Measurements from ENCODE around the gene CACHD1.
"Not testable (repeated sequence)": the region's sequence is repeated elsewhere in the genome, so short reads cannot be mapped to it uniquely, and the experiment has no call there.

CACHD1 gene

DNA sequence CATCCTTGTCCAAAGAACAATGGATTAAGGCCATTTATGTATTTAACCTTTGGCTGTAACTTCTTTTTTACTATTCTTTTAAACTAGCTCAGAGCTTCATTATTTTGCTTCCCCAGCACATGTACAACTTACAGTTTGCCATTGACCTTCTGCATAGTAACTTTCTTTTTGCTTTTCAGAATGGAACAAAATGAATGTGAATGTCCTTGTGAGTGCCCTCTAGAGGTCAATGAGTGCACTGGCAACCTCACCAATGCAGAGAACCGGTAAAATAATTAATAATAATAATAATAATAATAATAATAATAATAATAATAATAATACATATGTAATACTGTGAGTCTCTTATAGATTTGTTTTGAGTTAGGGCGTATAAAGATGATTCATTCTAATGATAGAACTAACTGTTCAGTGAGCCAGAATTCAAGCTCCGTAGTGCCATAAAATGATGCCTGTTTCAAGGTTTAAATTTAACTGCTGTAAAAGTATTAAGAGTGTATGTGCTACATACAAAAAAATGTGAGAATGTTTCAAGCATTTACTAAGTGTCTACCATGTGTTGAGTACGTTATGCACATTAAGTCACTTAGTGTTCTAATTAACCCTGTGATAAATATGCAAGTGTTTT is 205.9 kb downstream of the CACHD1 start:
- DNase-seq: no peak

DNA sequence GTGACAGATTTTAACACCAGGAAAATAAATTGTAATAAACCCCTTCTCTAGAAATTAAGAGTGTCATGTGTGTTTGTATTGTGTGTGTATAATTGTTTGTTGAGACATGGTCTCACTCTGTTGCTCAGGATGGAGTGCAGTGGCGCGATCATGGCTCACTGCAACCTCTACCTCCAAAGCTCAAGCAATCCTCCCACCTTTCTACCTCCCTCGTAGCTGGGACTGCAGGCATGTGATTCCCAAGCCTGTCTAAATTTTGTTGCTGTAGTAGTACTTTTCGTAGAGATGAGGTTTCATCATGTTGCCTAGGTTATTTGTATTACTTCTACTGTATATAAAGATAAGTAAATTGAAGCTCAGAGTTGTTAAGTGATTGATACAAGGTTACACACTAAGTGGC is 206.5 kb downstream of the CACHD1 start:
- no peak for DNase-seq

DNA sequence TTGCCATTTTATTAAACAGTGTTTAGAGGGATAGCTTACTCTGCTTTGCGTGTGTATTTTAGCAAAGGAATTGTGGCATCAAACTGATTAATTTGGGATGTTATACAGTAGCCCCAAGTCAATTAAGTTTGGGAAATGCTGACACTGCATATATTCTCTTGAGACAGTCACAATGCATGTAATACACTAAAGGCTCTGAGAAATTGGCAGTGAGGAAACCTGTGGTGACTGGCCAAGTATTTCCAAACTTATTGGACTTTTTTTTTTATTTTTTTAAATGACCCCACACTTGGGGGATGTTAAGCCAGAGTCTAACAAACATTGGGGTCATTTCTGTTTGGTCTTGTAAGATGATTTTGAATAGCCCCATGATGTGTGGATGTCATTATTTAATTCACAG is 207.6 kb downstream of the CACHD1 start:
- DNase-seq: no peak

DNA sequence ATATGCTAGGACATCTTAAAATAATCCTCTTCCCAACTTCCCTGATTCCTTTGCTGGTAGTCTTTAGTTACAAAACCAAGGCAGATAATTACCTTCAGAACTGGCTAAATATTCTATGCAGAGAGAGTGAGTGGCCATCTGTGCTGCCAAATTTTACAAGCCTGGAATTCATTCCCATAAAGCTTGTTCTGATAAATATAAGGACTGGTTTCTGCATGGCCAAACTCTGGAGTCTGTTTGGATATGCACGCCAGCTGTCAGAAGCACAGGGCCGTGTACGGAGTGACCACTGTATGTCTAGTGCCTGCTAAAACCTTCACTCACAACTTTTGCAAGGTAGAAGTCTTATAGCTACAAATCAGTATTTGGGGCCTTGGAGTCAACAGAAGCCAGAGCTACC is 208.4 kb downstream of the CACHD1 start:
- no peak for DNase-seq

DNA sequence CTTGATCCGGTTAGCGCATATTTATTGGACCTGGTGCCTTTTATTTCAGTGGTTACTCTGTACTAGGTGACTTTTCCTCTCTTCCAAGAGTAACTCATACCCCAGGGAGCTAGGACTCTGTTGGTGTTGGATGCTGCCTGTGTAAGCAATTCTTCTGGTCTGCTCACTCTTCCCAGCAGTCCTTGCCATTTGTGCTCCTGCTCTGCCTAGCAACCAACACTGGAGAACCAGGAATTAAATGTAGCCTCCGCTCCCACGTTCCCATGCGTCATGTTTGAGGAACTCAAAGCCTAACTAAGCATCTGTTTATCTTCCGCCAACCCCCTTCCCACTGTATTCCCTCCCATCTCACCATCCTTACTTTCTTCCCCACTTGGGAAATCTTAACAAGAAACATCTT is 209.2 kb downstream of the CACHD1 start:
- DNase-seq: no peak

DNA sequence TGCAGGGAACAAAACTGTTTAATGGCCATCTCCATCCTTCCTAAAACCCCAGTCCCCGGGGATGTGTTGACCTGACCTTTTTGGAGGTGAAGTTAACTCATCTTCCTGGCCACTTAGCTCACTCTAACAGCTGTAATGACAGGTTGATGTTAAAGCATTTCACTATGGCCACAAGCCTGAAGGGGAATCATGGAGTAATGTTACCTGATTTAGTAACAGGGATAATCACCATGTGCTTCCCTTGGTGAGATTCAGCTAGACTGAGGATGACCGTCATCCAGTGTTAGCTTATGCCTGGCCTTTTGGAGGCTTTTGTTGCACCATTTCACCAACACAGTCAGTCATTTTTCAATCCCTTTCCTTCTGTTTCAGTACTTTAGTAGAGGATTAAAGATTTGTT is 210.7 kb downstream of the CACHD1 start:
- no peak for DNase-seq

DNA sequence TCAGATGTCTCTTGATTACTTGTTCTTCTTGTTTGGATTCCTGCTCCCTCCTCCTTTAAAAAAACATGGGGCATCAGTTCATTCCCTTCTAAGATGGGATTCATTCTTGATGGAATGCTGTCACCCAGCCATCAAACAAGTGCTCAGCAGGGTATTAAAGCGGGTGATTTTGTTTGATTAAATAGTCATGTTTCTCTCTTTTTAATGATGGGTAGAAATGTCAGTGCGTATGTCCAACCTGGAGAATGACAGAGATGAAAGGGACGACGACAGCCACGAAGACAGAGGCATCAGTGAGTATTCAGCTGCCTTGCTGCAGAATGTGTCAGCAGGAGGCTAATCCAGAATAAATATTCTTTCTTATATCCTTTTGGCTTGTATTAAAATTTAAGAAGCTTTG is 211.1 kb downstream of the CACHD1 start:
- DNase-seq: no peak

DNA sequence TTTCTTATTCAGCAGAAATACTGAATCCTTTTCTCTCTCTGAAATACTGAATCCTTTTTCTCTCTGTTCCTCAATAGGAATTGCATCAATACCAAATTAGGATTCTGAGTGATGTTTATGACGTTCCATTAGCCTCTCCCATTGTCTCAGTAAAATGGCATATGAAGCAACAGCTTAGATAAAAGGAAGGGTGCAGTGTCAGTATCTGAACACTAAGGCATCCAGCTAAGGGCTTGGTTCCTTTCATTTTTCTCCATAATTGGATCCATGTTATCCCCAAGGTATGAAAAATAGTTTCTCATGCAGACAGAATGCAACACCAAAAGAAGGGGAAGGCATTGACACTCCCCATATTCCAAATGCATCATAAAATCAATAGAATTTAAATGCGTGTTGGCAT is 213.5 kb downstream of the CACHD1 start:
- DNase-seq: no peak

DNA sequence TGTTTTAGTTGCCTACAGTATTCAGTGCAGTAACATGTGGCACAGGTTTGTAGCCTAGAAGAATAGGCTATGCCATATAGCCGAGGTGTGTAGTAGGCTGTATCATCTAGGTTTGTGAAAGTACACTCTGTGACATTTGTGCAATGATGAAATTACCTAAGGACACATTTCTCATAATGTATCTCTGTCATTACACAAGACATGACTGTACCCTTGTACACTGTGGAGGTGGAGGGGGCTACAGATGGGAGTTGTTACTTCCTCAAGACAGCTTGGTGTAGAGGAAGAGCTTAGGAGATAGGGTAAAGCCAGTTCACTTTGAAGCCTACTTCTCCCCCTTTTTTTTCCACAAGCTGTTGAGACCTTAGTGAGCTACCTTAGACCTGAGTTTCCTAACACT is 215.3 kb downstream of the CACHD1 start:
- DNase-seq: no peak

GRCh38 chr1:64685765-64686341 is 215.9 kb downstream of the CACHD1 start:
- no peak for DNase-seq

GRCh38 chr1:64686828-64687724 is 217.1 kb downstream of the CACHD1 start:
- peak; percentile 6 for DNase-seq

- DNase-seq: no peak
These were observed 217.9 kb downstream of the CACHD1 start for GRCh38 chr1:64687725-64688327.

DNA sequence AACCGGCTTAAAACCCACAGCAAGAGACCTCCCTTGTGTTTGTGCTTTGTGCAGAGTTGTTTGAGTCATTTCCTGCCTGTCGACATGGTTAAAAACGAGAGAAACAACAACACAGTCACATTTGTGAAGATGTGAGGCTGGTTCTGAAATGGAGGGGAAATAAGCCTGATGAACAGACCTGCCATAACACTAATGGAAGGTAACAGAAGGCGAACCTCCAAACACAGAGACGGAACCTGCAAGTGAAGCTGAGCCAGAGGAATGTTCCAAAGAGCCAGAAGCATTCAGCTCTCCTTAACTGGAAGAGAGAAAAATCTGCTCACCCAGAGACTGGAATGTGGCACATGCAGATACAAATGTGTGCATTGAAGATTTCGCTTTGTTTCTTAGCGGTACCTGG is 221.7 kb downstream of the CACHD1 start:
- no peak for DNase-seq

DNA sequence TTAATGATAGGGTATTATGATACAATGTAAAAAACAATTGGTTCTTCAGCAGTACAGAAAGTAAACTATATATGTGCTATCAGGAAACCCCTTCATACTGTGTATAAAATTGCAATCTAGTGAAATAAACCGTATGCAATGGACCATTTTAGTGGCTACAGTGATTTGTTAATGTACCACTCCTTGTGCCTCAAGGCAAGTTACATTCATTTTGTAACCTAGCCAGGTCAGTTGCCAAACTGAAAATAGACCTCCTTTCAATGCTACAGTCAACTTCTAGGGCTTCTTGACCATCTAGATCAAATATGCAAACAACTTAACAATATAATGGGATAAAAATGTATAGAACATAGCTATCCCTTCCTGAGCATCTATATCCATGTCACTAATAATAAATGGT is 223.0 kb downstream of the CACHD1 start:
- DNase-seq: no peak

- no peak for DNase-seq
These were observed 223.5 kb downstream of the CACHD1 start for GRCh38 chr1:64693406-64693805.

- no peak for DNase-seq
These were observed 226.9 kb downstream of the CACHD1 start for GRCh38 chr1:64696879-64697278.

- no peak for DNase-seq
These were observed 229.4 kb downstream of the CACHD1 start for GRCh38 chr1:64699327-64699726.

DNA sequence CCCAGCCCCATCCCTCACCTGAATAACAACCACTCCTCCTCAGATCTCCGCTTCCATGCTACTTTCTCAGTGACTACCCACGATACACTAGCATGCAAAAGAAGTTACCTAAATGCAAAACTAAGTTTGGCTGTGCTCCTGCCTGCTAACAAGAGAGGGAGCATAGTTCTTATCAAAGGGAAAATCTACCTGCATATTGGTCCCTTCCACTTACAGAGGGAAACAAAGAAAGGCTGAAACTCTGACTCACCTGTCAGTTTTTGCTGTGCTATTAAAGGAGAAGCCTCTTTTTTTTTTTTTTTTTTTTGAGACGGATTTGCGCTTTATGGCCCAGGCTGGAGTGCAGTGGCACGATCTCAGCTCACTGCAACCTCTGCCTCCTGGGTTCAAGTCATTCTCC is 231.1 kb downstream of the CACHD1 start:
- DNase-seq: no peak

GRCh38 chr1:64701886-64702285 is 232.0 kb downstream of the CACHD1 start:
- no peak for DNase-seq

- DNase-seq: not testable (repeated sequence)
These were observed 232.7 kb downstream of the CACHD1 start for GRCh38 chr1:64702670-64703069.

GRCh38 chr1:64703600-64703999 is 233.7 kb downstream of the CACHD1 start:
- no peak for DNase-seq

DNA sequence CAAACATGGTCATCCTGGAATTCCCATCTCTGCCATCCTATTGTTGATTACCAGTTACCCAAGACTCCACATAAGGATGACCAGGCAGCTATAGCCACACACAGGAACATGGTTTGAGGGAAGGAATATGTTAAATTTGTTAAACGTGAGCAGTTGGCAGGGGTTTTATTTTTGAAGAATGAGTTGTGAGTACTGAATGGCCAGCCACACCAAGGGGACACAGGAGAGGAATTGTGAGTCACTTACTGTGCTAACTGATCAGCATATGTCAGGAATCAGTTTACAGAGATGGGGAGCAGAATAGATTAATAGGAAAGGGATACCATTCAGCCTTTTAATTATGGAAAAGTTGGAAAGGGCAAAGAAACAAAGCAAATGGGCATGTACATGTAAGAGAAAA is 235.7 kb downstream of the CACHD1 start:
- DNase-seq: no peak

DNA sequence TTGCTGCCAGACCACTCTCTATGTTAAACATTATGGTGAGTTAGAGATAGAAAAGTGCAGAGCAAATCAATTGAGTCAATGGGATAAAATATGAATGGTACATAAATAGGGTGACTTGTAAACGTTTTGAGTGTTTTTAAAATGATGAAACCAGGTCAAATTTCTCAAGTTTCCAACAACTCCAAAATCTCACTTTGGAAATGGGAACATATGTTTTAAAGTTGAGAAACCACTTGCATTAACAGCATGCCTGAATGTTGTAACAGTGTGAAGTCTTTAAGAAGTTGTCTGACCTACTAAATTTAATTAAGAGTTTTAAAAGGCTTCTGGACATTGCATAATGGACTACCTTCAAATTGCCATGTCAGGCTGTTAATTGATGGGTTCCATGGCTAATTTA is 241.3 kb downstream of the CACHD1 start:
- DNase-seq: no peak

DNA sequence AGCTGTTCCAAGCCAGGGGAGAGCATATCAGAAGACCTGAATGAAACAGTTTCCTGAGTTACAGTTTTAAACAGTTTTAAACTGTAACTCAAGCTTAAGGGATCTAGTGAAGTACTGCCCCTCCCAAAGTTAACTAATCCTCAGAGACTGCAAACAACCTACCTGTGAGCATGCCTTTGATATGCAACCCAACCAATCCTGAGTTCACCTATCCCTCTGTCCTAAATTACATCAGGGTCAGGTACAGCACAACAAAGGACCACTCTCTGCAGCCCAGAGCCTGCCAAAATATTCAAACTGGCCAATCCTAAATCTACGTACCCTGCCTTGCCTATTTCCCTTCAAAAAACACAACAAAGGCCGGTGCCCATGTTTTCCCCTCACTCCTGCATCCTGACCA is 242.1 kb downstream of the CACHD1 start:
- no peak for DNase-seq

Data from effector CD8-positive, alpha-beta T cell (primary cell).